ENCODE results near the gene SLC22A2.
A peak's percentile ranks its signal among the peaks of the same experiment; 100 is the strongest.

SLC22A2 gene

GRCh38 chr6:160256445-160256844 is 2.2 kb downstream of the SLC22A2 start:
- no peak overlapping the region for H3K27ac ChIP-seq
- ChIA-PET CTCF (no interaction called here), POLR2A (ENCODE audit: low non-redundant PET) (no interaction called here)
- TF ChIP-seq, protein P1, sequence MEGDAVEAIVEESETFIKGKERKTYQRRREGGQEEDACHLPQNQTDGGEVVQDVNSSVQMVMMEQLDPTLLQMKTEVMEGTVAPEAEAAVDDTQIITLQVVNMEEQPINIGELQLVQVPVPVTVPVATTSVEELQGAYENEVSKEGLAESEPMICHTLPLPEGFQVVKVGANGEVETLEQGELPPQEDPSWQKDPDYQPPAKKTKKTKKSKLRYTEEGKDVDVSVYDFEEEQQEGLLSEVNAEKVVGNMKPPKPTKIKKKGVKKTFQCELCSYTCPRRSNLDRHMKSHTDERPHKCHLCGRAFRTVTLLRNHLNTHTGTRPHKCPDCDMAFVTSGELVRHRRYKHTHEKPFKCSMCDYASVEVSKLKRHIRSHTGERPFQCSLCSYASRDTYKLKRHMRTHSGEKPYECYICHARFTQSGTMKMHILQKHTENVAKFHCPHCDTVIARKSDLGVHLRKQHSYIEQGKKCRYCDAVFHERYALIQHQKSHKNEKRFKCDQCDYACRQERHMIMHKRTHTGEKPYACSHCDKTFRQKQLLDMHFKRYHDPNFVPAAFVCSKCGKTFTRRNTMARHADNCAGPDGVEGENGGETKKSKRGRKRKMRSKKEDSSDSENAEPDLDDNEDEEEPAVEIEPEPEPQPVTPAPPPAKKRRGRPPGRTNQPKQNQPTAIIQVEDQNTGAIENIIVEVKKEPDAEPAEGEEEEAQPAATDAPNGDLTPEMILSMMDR (conservative IDR thresholded peaks at IDR 0.05; ENCODE audit: low read depth): no peak
- peak; percentile 82 for DNase-seq (ENCODE audit: low spot score)

DNA sequence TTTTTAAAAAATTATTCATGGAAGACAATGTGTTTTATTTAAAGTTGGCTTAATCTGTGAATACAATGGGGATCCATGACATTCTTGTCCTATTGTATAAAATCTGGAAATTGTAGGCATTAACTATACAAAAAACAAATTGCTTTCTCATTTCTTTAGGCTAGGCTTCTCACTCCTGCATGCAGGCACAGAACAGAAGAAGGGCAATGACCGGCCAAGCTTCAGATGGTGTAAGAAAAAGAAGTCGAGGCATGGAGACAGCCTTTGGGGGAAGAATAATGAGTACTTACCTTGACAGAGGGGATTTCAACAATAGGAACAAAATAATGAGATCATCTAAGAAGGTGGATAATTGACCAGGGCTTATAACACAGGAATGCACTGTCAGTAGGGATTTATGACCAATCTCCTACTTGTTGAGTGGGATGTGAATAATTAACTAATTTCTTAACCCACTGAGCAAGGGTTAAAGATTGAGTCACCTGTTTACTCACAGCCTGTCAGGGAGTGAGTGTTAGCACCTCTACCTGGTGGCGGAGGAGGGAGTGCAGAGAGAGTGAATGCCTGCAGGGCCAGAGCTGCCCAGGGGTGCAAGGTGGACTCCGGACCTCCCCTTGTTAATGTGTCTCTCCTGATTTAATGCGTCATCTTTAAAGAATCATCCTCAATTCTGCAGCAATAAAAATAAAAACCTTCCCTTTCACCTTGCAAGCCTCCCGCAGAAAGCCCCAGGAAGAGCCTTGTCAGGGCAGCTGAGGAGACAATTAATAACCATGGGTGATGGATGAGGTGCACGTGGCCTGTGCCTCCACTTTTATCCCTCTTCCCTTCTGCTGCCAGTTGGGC is 3.9 kb downstream of the SLC22A2 start:
- DNase-seq (ENCODE audit: low spot score): peak; percentile 80
- ChIA-PET CTCF (no interaction called here), POLR2A (ENCODE audit: low non-redundant PET) (no interaction called here)
- TF ChIP-seq, protein P1 (conservative IDR thresholded peaks at IDR 0.05; ENCODE audit: low read depth): no peak
- no peak overlapping the region for H3K27ac ChIP-seq

- H3K27ac ChIP-seq: no peak overlapping the region
- CTCF ChIA-PET: no interaction called here
Observed at GRCh38 chr6:160253714-160254113, 4.9 kb downstream of the SLC22A2 start.

GRCh38 chr6:160253292-160253691 is 5.3 kb downstream of the SLC22A2 start:
- ChIA-PET CTCF (no interaction called here), POLR2A (ENCODE audit: low non-redundant PET) (no interaction called here)
- no peak for DNase-seq (ENCODE audit: low spot score)
- TF ChIP-seq, protein P1 (conservative IDR thresholded peaks at IDR 0.05; ENCODE audit: low read depth): no peak
- H3K27ac ChIP-seq: no peak overlapping the region

More at GRCh38 chr6:160253714-160254113, 4.9 kb downstream of the SLC22A2 start:
- POLR2A ChIA-PET (ENCODE audit: low non-redundant PET): no interaction called here
- TF ChIP-seq, protein P1 (conservative IDR thresholded peaks at IDR 0.05; ENCODE audit: low read depth): no peak
- DNase-seq (ENCODE audit: low spot score): no peak

DNA sequence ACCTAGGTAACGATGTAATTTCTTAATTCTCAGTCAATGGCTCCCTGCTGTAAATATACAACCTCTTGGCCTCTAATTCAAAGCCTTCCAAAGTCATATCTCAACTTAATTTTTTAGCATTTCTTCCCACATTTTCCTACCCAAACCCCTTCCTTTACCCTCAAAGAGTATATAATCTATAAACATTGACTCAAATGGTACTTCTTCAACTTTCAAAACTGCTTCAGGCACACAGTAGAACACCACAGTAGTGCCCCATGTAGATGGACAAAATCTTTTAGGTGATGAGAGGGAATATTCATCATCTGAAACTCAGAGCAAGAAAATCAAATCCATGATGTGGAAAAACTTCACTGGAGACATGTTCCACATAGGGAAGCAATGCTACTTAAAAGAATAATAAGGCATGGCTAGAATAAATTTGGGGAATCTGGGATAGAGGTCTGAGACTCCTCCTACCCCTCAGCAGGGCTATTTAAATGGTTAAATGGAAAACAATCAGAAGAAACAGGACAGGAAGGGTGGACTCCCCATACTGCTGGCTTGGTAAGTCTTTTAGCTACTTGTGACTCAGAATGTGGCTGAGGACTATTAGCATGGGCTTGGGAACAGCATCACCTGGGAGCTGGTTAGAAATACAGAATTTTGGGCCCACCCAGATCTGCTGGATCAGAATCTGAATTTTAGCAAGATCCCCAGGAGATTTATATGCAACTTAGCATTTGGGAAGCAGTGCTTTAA is 6.4 kb downstream of the SLC22A2 start:
- ChIA-PET POLR2A (ENCODE audit: low non-redundant PET) (no interaction called here), CTCF (no interaction called here)
- no peak for DNase-seq (ENCODE audit: low spot score)
- H3K27ac ChIP-seq: no peak overlapping the region
- TF ChIP-seq, protein P1 (conservative IDR thresholded peaks at IDR 0.05; ENCODE audit: low read depth): no peak

DNA sequence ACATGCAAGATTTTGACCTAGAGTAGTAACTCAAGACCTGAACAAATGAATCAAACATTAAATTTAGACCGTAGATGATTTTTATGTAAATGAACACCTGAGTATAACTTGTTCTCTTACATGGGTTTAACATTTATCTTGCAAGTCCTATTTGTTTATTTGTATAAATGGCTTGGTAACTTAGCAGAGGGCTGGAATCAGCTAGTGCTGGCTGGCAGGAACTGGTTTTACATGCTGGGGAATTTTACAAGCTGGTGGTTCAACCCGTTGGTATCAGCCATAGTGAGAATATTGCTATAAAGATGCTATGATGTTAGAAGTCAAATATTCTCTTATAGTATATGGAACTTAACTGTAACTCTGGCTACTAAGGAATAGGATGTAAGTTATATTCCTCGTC is 8.9 kb downstream of the SLC22A2 start:
- H3K27ac ChIP-seq: no peak overlapping the region
- CTCF ChIA-PET: no interaction called here
- TF ChIP-seq, protein P1 (conservative IDR thresholded peaks at IDR 0.05; ENCODE audit: low read depth): no peak
- DNase-seq (ENCODE audit: low spot score): no peak
- POLR2A ChIA-PET (ENCODE audit: low non-redundant PET): no interaction called here
